NOMO-1 treated with dmso at 0.1 percent for 144 hours (cell line): Measurements from ENCODE around the gene GYS2.
"Not testable (repeated sequence)": the region's sequence is repeated elsewhere in the genome, so short reads cannot be mapped to it uniquely, and the experiment has no call there.

ENCODE experiments used
- DNase-seq: peaks from one replicate; lab custom pipeline; 2025; ENCODE audit not compliant: unreplicated experiment; lab: John Stamatoyannopoulos, UW

GYS2 gene

DNA sequence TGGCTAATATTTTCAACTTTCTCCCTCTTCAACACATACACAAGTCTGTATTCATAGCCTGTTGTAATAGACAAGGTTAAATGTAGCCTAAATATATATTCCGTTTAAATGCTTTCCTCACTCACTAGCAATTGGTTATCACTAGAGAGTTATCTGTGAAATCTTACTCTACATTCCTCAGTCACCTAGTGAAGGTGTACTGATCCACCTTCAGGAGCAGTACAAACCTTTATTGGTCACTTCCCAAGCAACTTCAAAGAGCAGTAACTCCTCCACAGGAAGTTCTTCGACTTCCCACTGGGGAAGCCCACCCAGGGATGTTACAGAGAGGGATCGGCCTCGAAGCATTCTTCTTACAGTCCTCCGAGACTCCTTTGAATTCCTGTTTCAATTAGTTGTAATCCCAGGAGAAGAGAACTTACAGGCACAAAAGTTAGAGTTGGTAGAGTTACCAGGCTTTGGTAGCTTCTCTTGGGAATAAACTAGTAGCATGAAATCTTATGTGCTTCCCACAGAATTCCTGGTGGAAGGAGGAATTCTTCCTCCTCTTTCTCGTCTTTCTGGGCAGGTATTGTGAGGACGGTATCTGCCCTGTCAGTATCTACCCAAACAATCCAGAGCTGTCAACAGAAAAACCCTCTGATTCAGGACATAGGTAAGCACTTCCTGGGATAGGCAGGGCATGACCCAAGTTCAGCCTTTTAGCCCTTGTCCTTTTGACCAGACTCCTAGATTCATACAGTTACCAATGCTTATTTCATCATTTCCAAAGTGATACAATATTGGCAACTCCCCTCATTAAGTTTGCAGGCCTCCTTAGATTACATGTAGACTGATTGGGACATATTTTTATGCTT is at the start of gene GYS2:
Gene GYS2, minus strand, starts transcription at position 603 of the 857 bp plus-strand sequence. Its CDS starts 255 bp downstream, at position 348.
- no peak for DNase-seq

DNA sequence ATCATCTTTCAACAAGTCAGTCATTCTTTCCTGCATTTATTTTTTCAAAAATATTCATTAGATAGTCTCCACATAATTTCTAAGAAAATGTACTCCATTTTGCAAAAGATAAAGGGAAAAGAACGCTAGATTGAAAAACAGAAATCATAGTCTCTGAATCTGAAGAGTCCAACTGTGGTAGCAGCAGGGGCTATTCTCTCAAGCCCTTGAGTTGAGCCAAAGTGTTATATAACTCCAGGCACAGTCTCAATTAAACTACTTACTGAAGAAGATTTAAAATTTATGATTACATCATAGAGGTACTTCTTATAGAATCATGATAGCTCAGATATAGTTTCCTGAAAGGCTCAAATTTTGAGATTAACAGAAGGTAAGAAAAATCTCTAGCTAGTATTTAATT is 47.2 kb upstream of the GYS2 start:
- no peak for DNase-seq

DNA sequence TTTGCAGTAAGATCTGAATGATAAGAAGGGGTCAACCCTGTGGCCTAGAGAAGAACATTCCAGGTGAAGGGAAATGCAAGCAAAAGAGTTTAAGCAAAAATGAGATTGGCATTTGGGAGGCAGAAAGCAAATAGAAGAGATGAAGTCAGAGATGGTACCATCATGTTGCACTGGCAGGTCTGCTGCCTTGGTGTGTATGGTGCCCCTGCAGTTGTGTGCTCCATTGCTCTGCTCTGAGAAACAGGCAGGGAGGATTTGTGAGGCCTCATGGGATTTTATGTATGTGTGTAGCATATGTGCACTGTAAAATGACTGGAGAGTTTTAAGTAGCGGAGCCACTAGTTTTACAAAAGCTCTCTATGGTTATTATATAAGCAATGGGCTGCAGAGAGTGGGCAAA is 46.4 kb upstream of the GYS2 start:
- no peak for DNase-seq

DNA sequence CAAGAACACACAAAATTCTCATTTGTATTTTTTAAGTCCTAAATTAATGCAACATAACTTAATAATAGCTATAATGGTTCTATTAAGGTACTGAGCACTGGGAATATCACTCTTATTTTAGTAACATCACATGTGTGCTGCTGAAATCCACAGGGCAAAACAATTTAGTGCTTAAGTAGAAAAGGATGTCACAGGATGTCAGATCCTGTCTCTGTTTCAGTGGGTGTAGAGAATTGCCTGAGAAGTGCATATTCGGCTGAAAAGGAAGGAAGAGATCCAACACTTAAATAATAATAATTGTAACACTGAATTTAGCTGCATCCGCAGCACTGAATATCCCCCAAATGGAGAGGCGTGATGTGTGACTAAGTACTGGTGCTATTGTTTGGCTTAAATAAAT is 44.4 kb upstream of the GYS2 start:
- no peak for DNase-seq

DNA sequence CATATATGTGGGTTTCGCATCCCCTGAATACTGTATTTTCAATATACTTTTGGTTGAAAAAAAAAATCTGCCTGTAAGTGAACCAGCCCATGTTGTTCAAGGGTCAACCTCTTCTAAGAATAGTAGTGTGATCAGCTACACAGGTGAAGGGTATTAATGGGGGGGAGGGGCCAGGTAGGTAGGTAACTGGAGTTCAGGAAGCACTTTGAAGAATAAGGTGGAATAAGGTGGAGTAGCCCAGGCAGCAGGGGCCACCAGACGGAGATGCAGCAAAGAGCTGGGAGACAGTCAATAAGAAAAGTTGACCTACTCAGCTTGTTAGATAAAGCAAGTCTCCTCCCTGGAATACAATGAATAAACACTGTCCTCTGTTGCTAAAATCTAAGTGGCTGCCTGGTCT is 43.7 kb upstream of the GYS2 start:
- DNase-seq: no peak

DNA sequence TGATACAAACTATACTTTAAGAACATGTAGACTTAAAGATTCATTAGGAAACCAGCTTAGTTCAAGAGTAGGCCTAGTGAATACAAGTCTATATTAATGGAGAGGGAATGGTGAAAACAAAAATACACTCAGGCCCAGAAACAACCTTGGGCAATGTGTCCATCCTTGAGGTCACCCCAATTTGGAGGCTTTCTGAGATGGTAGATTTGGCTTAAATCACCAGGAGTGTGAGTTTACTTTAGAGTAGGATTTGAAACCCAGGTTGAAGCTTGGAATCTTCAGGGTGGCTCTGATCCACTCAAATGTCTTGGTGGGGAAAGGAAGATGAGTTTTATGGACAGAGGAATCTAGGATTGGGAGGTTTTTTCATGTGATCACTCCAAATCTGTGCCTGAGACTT is 42.5 kb upstream of the GYS2 start:
- DNase-seq: no peak

DNA sequence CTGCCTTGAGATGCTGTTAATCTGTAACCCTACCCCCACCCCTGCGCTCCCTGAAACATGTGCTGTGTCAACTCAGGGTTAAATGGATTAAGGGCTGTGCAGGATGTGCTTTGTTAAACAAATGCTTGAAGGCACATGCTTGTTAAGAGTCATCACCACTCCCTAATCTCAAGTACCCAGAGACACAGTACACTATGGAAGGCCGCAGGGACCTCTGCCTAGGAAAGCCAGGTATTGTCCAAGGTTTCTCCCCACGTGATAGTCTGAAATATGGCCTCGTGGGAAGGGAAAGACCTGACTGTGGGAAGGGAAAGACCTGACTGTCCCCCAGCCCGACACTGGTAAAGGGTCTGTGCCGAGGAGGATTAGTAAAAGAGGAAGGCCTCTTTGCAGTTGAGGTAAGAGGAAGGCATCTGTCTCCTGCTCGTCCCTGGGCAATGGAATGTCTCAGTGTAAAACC is 40.4 kb upstream of the GYS2 start:
- not testable (repeated sequence) for DNase-seq

DNA sequence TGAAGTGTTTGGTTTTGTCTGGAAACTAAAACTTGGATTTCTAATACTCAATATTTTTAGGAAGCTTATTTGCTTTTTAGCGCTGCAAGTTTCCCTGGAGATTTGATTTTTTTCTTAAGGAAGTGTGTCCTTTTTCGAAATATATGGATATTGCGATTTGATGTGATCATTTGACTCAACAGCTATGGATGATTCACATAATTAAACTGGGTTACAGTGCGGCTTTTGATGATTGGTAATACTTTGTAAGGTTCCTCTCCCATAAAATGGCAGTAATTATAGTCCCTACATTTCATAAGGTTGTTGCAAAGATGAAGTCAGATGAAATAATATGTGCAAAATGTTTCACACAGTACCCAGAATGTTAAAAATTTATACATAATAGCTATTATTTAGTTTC is 39.9 kb upstream of the GYS2 start:
- DNase-seq: no peak

DNA sequence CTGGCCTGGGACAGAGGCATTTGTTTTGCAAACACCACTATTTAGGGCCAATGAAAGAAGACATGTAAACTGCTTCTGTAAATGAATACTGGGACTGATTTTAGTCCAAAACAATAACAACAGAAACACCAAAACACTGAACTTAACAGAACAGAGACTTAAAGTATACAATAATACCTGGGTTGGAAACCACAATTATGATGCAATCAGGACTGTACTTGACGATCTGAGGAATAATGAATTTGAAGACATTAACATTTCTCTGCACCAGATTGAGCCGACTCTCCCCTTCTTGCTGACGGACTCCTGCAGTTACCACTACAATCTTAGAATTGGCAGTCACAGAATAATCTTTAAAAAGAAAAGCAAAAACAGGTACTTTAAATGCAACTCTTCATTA is 39.1 kb upstream of the GYS2 start:
- no peak for DNase-seq

DNA sequence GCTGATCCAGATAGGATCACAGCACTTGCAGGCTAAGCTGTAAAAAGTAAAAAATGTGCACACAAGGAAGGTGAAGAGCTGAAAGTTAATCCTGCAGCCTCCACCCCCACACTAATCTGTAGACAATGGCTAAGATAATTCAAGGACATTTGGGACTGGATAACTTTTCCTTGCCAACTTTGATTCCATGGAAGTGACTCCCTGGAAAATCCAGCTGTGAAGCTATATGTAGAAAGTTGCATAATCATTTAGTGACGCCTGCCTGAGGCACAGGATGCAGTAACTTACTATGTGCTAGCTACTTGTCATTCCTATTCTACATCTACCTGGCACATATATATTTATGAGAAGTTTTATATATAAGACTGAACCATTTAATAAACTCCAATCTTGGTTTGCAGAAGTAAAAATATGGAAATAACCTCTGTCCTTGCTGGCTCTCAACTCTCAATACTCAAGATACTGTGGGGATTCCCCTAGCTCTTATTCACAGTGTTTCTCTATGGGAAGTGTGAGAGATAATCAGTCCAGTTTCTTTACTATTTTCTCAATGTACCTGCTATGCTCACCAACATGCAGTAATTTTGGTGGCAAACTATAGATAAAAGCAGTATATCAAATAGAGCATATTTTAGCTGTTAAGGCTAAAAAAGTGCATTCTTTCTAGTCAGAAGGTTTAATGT is 38.2 kb upstream of the GYS2 start:
- DNase-seq: no peak

DNA sequence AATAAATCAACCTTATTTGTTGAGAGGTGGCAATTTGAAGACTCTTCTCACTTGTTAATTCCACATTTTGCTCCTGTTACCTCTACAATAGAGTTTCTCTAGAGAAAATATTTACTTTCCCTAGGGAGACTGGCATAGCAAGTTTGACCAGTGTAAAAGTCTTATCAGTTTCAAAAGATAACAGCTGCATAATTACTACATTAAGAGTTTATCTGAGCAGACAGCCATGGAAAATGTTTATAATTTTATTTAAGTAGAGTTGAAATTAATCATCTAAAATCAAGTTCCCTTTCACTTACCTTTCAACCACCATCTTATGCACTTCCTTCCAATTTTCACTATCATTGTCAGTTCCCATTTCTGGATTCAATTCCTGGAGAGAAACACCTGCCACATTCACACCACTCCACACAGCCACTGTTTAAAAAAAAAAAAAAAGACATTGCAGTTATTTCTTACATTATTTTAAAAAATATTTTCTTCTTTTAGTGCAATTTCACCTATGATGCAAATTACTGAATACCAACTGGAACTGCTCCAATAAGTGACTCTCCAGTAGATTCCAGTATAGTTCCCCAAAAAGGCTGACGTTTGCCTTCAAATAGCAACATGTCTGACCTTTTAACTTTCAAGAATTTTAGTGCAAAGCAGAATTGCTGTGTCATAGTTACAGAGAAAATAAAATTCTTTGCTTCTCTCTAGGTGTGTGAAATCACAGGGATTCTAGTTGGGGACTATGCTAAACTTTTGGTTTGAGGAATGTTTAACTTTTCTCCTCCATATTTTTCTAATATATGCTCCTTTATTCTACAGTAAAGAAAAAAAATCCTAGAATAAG is 33.6 kb upstream of the GYS2 start:
- no peak for DNase-seq

DNA sequence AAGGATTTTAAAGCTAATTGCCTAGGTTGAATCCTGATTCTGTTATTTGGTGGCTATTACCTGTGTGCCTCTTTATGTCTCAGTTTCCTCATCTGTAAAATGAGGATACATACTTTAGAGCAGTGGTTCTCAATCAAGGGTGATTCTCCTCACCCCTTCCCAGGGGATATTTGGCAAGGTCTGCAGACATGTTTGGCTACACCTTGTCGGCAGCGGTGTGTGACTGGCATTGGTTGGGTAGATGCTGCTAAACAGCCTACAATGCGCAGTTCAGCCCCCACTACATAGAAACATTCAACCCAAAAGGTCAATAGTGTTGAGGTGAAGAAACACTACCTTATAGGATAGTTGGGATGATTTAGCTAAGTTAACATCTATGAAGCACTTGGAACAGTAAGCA is 29.6 kb upstream of the GYS2 start:
- no peak for DNase-seq

DNA sequence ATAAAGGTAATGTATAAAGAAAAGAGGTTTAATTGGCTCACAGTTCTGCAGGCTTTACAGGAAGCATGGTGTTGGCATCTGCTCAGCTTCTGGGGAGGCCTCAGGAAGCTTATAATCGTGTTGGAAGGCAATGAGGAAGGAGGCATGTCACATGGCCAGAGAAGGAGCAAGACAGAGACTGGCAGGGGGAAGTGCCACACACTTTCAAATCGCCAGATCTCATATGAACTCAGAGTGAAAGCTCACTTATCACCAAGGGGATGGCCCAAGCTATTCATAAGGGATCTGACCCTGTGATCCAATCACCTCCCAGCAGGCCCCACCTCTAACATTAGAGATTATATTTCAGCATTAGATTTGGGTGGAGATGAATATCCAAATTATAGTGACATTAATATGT is 26.7 kb upstream of the GYS2 start:
- no peak for DNase-seq

DNA sequence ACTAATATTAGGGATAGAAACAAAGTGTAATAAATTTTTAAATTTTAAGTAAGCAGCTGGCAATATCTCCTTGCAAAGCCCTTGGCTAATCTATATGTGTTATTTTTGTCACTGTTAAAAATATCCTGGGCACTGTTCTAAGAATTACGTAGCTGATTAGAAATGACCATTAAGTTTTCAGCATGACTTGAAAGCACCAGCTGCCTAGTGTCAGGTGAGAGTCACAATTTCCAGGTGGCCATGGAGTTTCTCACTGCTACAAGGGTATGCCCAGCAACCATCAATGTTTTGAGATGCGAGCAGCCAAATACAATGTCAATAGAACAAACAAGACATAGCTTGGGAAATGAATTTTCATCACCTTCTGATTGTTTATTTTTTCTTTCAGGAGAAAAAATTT is 23.3 kb upstream of the GYS2 start:
- no peak for DNase-seq

DNA sequence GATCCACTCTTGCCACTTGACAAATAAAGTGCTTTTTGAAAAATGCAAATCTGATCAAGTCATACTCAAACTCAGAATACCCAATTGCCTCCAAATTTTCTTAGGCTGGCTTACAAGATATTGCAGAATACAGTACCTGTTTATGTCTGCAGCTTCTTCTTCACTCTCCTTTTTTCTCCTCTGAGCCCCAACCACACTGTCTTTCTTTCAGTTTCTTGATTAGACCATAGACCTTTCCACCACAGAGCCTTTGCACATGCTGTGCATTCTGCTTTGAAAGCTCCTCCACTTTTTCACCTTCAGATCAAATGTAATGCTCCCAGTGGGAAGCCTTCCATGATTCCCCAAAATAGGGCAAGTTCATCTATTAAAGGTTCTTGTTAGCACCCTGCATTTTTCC is 13.9 kb upstream of the GYS2 start:
- no peak for DNase-seq

DNA sequence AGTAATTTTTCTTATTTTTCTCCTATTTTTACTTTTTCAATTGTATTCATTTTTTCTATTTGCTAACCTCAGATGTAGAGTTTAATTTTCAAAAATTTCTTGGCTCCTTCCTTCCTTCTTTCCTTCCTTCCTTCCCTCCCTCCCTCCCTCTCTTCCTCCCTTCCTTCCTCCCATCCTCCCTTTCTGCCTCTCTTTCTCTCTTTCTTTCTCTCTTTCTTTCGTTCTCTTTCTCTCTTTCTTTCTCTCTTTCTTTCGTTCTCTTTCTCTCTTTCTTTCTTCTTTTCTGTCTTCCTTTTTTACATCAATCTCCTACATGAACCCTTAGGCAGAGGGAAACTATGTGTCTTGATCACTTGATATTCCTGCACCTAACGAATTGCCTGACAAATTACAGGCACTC is 12.4 kb upstream of the GYS2 start:
- DNase-seq: no peak

DNA sequence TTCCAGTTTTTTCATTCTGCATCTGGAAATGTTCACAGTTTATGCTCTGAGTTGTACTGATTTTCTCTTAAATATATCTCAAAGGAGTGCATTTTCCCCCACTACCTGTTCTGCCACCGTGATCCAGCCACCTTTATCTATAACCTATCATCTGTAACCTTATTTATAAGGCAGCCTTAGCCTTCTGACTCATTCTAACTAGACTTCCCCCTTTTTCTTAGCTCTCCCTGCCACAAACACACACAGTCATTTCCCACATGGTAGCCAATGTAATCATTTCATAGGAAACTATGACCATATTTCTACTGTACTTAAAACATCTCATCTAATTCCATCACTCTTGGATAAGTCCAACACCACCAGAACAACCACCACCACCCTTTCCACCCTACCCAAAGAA is 10.8 kb upstream of the GYS2 start:
- peak; percentile 78 for DNase-seq

DNA sequence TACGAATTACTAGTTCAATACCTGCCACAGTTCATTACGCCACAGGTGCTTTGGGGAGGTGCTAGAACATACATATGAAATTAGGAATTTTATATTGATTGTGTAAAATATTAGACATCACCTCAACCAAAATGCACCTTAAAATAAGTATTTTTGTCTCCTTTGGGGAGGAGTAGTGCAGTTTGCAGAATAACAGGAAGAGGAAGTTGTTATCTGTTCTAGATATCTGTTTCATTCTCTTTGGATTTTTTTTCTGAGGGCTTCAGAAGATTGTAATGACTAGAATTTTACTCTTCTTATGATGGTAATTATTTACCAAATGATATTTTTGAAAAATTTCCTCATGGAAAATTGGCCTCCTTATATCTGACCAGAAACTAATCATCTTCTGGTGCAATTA is 9.9 kb upstream of the GYS2 start:
- peak; percentile 20 for DNase-seq

DNA sequence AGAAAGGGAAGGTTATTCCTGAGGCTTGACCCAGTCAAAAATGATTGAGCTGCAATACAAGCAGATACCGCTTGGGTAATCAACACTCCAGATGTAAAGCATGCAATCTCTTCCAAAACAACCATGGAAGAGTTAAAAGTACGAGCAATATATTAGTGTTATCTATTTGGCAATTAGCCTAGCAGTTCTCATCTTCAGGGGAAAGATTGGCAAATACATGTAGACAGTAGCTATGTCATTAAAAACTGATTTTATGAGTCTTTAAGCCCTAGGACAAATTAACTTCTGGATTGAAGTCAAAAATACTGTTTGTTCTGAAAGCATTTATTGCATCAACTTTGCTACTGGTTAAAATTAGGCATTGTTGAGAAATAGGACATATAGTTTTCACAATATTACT is 9.3 kb upstream of the GYS2 start:
- DNase-seq: no peak

DNA sequence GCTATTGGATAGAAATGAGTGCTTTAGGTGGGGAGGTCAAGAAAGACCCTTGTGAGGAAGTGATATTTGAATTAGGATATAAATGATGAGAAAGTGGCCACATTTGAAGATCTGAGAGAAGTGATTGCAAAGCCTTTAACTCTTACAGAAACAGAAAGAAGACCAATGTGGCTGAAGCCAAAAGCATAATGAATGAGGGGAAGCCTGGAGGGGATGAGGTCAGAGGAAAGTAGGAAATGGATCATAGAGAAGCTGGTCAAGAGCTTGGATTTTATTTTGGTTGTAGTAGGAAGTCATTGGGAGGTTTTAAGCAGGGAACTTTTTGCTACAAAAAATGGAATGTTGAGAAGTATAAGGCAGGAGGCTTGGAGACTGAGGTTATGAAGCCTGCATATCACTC is 3.5 kb upstream of the GYS2 start:
- no peak for DNase-seq

DNA sequence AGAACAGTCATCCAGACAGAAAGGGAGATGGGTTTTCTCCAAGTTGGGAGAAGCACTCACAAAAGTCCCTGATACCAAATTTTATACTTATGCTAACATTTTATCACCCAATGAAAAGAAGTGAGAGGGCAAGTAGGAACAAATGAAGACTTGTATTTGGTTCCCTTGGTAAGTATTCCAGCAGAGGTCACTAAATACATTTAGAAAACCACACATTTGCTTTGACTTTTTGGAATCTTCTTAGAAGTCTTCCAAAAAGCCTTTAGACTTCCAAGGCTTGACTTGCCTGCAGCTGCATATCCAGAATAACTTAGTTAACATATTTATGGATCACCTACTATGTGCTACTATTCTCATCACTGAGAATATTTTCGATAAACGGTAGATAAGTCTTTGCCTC is 3.1 kb upstream of the GYS2 start:
- DNase-seq: no peak

DNA sequence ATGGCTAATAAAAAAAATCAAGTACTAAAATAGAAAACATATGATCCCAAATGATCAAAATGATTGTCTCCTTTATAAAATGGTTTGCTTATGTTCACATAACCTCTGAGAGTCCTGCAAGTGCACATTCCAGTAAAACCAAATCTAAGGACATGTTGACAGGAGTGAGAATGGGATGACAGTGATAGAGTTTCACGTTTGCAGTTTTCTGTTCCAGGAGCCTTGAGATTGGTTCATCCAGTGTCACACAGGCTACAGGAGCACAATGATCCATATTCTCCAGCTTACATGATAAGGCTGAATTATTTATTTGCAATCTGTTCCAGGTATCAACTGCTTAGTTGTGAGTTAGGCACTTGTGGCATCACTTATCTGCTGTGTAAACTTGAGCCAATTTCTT is 1.5 kb upstream of the GYS2 start:
- no peak for DNase-seq
